Heart left ventricle (tissue), 16 donors: ENCODE results near the gene ZNF488. TPM values are rescaled to one million over a fixed set of nuclear protein-coding genes. Genes with fewer than 3 reads are reported as not detected.

ENCODE experiments used
- ATAC-seq, 4 donors: fragments of 200-7000 bp; cut with Tn5 transposase; one replicate each; pipeline ENCODE4 v1.9.1; 2020 to 2022; ENCODE audit warnings: moderate library complexity in 4 of 4, mild to moderate bottlenecking in 3 of 4, moderate number of reproducible peaks in 1 of 4
- DNase-seq, 5 donors: peaks; one replicate each; pipeline ENCODE4 v3.0.0-alpha.2; 2020
- H3K27ac ChIP-seq, 12 donors: fragments of 200-600 bp; sonication (generic) in 4 of 12; one replicate each; pipeline versions ENCODE4 v1.5.0 to v1.8.0; 2016 to 2022; ENCODE audit warnings: mild to moderate bottlenecking in 2 of 12
- H3K27me3 ChIP-seq, 9 donors: fragments of 200-600 bp; sonication (generic) in 2 of 9; one replicate each; pipeline versions ENCODE4 v1.5.1 to v1.8.0; 2016 to 2022; ENCODE audit warnings: mild to moderate bottlenecking in 3 of 9
- H3K36me3 ChIP-seq, 9 donors: fragments of 200-600 bp; sonication (generic) in 2 of 9; one replicate each; pipeline versions ENCODE4 v1.5.0 to v1.8.0; 2018 to 2022; ENCODE audit warnings: mild to moderate bottlenecking in 2 of 9
- H3K4me1 ChIP-seq, 12 donors: fragments of 200-600 bp; sonication (generic) in 4 of 12; one replicate each; pipeline versions ENCODE4 v1.5.0 to v1.8.0; 2016 to 2022; ENCODE audit warnings: mild to moderate bottlenecking in 3 of 12
- H3K4me3 ChIP-seq, 12 donors: fragments of 200-600 bp; sonication (generic) in 4 of 12; one replicate each; pipeline versions ENCODE4 v1.5.0 to v1.8.0; 2017 to 2022; ENCODE audit warnings: mild to moderate bottlenecking in 9 of 12, moderate library complexity in 4 of 12
- H3K9me3 ChIP-seq, 12 donors: fragments of 200-600 bp; sonication (generic) in 4 of 12; one replicate each; pipeline versions ENCODE4 v1.5.0 to v1.8.0; 2016 to 2022; ENCODE audit warnings: mild to moderate bottlenecking in 1 of 12
- CTCF ChIP-seq, 12 donors: fragments of 200-600 bp; sonication (generic) in 4 of 12; IDR thresholded peaks; one replicate each; pipeline versions ENCODE4 v1.5.0 to v1.8.0; 2018 to 2022; ENCODE audit warnings: antibody characterized with exemption in 12 of 12, mild to moderate bottlenecking in 5 of 12
- POLR2A ChIP-seq, 2 donors: fragments of 450-650 bp; IDR thresholded peaks; one replicate each; pipeline ENCODE4 v1.6.1; 2017; ENCODE audit warnings: antibody characterized with exemption in 2 of 2, mild to moderate bottlenecking in 2 of 2, moderate library complexity in 2 of 2
- WGBS, 4 donors: extraction: QIAGEN DNeasy Blood & Tissue Kit in 2 of 4; methylation state at CpG; one replicate each; pipeline versions ENCODE4 v1.1.5 to v1.1.7; 2013 to 2018; 5-methylcytosine and 5-hydroxymethylcytosine counted together
- intact Hi-C, 10 donors: fragments of 100-400 bp; cut with DNase I; formaldehyde crosslinking; loops; one replicate each; pipeline versions ENCODE4 v1.11.1 to v1.14.2; 2022
- polyA plus RNA-seq, 2 donors: library from polyadenylated mRNA; stranded (reverse); fragments of 200-250 nt; gene quantifications; one replicate each; pipeline ENCODE4 v1.2.3, GENCODE V29; 2013
- total RNA-seq, 9 donors: library from RNA; depleted of rRNA in 2 of 9; stranded (reverse); fragments of >200 nt in 2 of 9; fragmentation: NEBNext Ultra II Directional in 3 of 9; extraction: Animal tissue kit (Norgen Biotek cat#: 25700) in 3 of 9; gene quantifications; one replicate each; pipeline versions ENCODE4 v1.1.0 to v1.2.4, GENCODE V29; 2016 to 2023
- donor health status: ischemic (EF 13 %, LVEDD 7.1; RV severe dilation, severe dysfunction).
- donor health status: healthy with polysubstance abuse.
- donor health status: DM: no; HTN: yes; CAD: no.
- donor health status: DM: no; HTN: no; CAD: no.
- donor health status: ischemic (EF 25% LVEDD 6.9; RV normal size, moderate dysfunction).
- donor health status: ischemic (EF 25% LVEDD 5.7; RV mildly dilated, moderate dysfunction).
- donor health status: healthy.
- donor health status: DM: yes; HTN: yes; CAD: no.
- donor health status: ischemic (EF 35%, LVEDD 5.7; RV mildly dilated, moderate dysfunction).
- donor health status: nonischemic (EF 11% LVEDD 7.7; RV severe dilation, severe dysfunction).
- donor health status: DM: yes; HTN: yes; CAD: no.
- donor health status: PGD.
- donor health status: ischemic (EF 29% LVEDD 5.4; RV normal size, mild dysfunction).
- donor health status: nonischemic (EF 23%, LVEDD 6.1; RV moderate dilation, normal function).

ZNF488 gene
- total and polyA plus RNA-seq, 11 donors: 0.06 to 0.25 (median 0.08) TPM; not detected in 6

- no peak for TF ChIP-seq POLR2A (IDR thresholded peaks at IDR 0.05)
- TF ChIP-seq CTCF (IDR thresholded peaks at IDR 0.05): no peak
- DNase-seq (peak in 1 of 5 donors; percentile 8), ATAC-seq (no peak)
- Histone ChIP-seq H3K27ac (no peak overlapping the region), H3K9me3 (no peaks in the 10 kb centered on the region), H3K4me1 (peaks cover 0 to 14% (median 6%) of the 10 kb centered on the region in 12 donors), H3K27me3 (peaks cover 0 to 4% (median 0%) of the 10 kb centered on the region in 9 donors), H3K36me3 (no peaks in the 10 kb centered on the region), H3K4me3 (peak overlapping the region; percentile 49 to 91 (median 76))
- intact Hi-C loops: loop anchor here in 2 of 10 donors (2.0 to 10.0 kb wide), 3 partner anchors 19 to 1279 kb away; no protein-coding TSS in a partner anchor
- 13 to 19% (median 18%) methylated on average over 9 of the region's 9 CpGs for WGBS, 4 donors
Observed at GRCh38 chr10:47383261-47384147, 589 bp downstream of the ZNF488 start.

GRCh38 chr10:47381427-47382379 is 2.4 kb downstream of the ZNF488 start:
- H3K4me3 ChIP-seq: no peak overlapping the region
- intact Hi-C loops: loop anchor here in 2 of 10 donors (5.0 to 10.0 kb wide), 2 partner anchors 1099 to 1277 kb away; no protein-coding TSS in a partner anchor
- peaks cover 0 to 4% (median 0%) of the 10 kb centered on the region in 9 donors for H3K27me3 ChIP-seq
- WGBS, 4 donors: 74 to 81% (median 77%) methylated on average over 9 of the region's 9 CpGs
- H3K36me3 ChIP-seq: no peaks in the 10 kb centered on the region
- no peak for ATAC-seq
- H3K9me3 ChIP-seq: no peaks in the 10 kb centered on the region
- TF ChIP-seq CTCF (IDR thresholded peaks at IDR 0.05) (no peak), POLR2A (IDR thresholded peaks at IDR 0.05) (no peak)
- H3K4me1 ChIP-seq: peaks cover 0 to 14% (median 6%) of the 10 kb centered on the region in 12 donors
- H3K27ac ChIP-seq: no peak overlapping the region
- peak in 1 of 5 donors; percentile 6 for DNase-seq

- WGBS, 4 donors: 55 to 74% (median 69%) methylated on average over 1 of the region's 1 CpG
- H3K27me3 ChIP-seq: peaks cover 0 to 9% (median under 1%) of the 10 kb centered on the region in 9 donors
- DNase-seq: peak in 1 of 5 donors; percentile 14
- H3K36me3 ChIP-seq: no peaks in the 10 kb centered on the region
- no peak overlapping the region for H3K27ac ChIP-seq
- no peak for ATAC-seq
- no peak overlapping the region for H3K4me3 ChIP-seq
- no peaks in the 10 kb centered on the region for H3K9me3 ChIP-seq
- peaks cover 0 to 14% (median 6%) of the 10 kb centered on the region in 12 donors for H3K4me1 ChIP-seq
- intact Hi-C loops: loop anchor here in 2 of 10 donors (5.0 to 10.0 kb wide), 2 partner anchors 1099 to 1276 kb away; no protein-coding TSS in a partner anchor
- TF ChIP-seq CTCF (IDR thresholded peaks at IDR 0.05): no peak
- no peak for TF ChIP-seq POLR2A (IDR thresholded peaks at IDR 0.05)
Observed at GRCh38 chr10:47381103-47381395, 3.0 kb downstream of the ZNF488 start.
